GM20000 (cell line): Measurements from ENCODE around the gene TSPAN10.

Experiments
- DNase-seq: peaks from one replicate; pipeline ENCODE4 v3.0.0; 2012; ENCODE audit warnings: low spot score
- TF ChIP-seq, protein P1 (sequence below): IDR thresholded peaks from 2 replicates; pipeline ENCODE4 v1.5.1; 2012; ENCODE audit warnings: mild to moderate bottlenecking, control low read depth; ENCODE audit errors: extremely low read depth, missing control alignments

Gene TSPAN10

DNA sequence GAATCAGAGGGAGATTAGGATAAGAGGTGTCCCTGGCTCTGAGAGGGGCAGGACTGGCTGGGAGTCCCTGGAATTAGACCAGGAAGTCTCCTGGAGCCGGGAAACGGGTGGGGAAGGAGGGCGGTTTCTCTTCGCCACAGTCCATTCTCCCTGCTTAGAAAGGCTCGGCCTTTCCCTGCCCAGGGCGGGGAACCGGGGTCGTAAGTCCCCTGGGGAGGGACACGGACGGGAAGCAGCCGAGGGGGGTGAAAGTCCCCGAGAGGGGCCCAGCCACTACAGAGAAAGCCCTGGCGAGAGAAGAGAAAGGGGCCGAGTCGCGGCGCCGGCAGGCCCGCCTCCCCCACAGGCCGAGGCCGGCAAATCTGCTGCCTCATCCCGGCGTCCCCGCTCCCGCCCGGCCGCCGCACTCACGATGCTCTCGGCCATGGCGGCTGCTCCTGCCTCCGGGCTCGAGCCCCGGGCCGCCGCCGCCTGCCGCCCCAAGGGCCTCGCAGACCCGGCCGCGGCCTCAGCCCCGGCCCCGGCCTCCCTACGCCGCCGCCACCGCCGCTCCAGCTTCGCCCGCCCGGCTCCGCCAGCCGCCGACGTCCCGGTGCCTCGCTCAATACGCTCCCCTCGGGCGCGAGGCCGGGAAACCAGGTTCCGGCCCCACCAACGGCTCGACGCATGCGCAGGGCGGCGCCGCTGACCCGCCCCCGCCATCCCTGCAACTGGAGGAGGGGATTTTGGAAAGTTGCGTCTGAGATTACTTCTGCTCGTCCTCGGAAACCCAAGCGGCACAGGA is at the start of gene TSPAN10, which contains the start of gene NPLOC4:
Gene TSPAN10 (plus strand): TSS at position 692 of the 784 bp plus-strand sequence. CDS start 5,217 bp downstream, outside the sequence.
Gene NPLOC4 (minus strand): TSS at position 608 of the 784 bp plus-strand sequence. CDS start 182 bp downstream, at position 426.
- peak; percentile 99 for DNase-seq
- TF ChIP-seq, protein P1, sequence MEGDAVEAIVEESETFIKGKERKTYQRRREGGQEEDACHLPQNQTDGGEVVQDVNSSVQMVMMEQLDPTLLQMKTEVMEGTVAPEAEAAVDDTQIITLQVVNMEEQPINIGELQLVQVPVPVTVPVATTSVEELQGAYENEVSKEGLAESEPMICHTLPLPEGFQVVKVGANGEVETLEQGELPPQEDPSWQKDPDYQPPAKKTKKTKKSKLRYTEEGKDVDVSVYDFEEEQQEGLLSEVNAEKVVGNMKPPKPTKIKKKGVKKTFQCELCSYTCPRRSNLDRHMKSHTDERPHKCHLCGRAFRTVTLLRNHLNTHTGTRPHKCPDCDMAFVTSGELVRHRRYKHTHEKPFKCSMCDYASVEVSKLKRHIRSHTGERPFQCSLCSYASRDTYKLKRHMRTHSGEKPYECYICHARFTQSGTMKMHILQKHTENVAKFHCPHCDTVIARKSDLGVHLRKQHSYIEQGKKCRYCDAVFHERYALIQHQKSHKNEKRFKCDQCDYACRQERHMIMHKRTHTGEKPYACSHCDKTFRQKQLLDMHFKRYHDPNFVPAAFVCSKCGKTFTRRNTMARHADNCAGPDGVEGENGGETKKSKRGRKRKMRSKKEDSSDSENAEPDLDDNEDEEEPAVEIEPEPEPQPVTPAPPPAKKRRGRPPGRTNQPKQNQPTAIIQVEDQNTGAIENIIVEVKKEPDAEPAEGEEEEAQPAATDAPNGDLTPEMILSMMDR: no peak

DNA sequence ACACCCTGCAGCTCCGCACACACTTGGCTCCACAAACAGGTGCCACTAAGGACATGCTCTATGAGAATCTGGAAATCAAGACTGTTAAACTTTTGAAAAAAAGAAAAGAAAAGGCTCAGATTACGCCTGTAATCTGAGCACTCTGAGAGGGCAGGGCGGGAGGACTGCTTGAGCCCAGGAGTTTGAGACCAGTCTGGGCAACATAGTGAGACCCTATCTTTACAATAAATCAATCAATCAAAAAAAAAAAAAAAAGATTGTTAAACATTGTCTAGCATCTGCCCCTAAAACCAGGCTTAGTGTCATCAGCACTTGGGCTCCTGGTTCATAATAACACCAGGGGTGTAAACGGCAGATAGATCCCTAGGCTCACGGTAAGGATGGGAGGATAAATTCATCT is 47.4 kb upstream of the TSPAN10 start:
- DNase-seq: no peak
- TF ChIP-seq, protein P1: no peak

DNA sequence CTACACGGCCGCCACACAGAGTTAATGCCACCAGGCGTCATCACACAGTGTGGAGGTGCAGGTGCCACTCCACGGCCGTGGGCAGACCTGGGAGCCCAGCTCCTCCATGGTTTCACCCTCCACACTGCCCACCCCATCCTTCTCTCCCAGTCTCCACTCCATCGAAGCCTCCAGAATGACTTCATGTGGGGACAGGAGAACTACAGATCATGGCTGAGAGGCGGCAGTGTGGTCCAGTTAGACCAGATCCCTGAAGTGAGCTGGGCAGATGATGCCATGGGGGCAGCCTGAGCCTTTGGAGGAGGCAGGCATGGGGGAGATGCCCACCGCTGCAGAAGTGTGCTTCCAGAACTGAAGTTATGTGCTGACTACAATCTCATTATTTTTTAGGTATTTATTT is 46.9 kb upstream of the TSPAN10 start:
- no peak for DNase-seq
- TF ChIP-seq, protein P1: no peak

DNA sequence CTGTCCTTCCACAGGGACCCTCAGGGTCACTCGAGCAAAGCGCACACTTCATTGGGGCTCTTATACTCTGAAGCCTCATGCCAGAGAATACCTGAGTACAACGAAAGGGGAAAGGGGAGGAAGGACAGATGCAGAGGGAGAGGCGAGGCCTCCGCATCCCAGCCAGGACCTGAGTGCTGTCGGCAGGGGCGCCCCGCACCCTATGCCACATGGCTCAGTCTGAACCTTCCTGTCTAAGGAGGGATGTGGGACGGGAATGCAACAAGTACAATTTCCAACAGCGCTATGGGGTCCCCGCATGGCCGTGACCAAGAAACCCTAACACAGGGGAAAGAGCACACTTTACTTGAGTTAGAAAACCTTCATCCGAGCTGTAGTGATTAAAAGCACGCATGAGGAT is 45.0 kb upstream of the TSPAN10 start:
- TF ChIP-seq, protein P1: no peak
- DNase-seq: no peak

DNA sequence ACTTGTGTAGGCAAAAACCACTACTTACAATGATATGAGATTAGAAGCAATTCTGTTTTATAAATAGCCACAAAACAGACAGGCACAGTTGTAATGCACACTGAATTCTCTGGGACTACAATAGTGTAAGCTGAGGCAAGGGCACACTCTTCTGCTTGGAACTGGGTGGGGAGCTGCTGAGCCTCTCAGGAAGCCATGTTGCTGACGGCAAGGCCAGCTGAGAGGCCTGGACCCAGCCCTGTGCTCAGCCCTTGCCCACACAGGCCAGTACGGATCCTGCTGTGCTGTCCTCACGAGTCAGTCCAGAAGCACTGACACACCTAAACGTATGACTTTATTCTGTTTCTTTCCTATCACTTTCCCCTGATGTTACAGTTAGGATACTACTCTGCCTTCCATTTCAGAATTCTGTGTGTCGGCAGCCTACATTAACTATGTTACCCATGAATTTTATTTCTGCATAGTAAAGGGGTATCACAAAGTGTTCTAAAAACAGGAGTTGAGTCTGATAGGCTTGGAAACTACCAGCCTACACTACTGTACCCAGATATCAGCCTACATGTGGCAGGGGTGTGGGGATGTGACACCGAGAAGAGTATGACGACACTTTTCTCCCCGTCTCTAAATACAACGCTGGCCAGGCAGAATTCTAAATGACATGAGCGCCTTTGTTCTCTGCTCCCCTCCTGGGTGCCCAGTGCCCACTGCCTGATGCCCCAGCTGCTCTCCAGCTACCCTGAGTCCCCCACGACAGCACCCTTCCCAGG is 43.7 kb upstream of the TSPAN10 start:
- TF ChIP-seq, protein P1: no peak
- no peak for DNase-seq

DNA sequence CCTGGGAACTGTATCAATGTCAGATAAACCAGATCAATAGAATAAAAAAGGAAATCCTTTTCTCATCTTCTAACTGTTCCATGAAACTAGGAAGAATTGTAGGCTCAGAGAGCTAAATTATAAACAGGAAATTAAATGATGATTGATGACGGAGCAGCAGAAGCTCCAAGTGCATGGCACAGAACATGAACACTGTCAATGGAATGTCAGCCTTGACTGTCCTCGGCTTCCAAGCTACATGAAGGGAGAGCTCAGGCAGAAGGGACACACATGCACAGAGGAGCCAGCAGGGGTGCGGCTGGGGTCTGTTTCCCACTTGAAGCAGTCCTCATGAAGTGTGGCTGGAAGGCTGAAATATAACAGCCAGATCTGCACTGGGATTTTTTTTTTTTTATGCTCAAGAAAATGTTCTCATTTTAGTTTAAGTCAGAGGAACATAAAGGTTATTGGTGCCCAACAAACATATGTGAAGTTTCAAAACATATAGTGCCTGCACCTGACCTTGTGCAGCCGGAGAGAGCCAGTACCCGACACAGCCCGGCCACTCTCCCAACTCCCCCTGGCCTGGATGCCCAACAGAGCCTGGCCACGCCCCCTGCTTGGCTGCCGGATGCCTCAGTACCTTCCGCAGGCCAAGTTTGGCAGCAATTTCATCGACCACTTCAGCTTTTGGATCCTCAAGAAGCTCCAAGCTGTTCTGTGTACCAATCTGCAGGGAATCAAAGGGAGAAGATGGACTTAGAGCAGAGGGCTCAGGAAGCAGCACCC is 37.1 kb upstream of the TSPAN10 start:
- DNase-seq: no peak
- TF ChIP-seq, protein P1: no peak
